ENCODE results near the gene RGS9BP. TPM values are rescaled to one million over a fixed set of nuclear protein-coding genes. Genes with fewer than 3 reads are reported as not detected.
"Not testable (repeated sequence)": the region's sequence is repeated elsewhere in the genome, so short reads cannot be mapped to it uniquely, and the experiment has no call there.

Gene RGS9BP, protein sequence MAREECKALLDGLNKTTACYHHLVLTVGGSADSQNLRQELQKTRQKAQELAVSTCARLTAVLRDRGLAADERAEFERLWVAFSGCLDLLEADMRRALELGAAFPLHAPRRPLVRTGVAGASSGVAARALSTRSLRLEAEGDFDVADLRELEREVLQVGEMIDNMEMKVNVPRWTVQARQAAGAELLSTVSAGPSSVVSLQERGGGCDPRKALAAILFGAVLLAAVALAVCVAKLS
- 0.54 TPM for total RNA-seq

DNA sequence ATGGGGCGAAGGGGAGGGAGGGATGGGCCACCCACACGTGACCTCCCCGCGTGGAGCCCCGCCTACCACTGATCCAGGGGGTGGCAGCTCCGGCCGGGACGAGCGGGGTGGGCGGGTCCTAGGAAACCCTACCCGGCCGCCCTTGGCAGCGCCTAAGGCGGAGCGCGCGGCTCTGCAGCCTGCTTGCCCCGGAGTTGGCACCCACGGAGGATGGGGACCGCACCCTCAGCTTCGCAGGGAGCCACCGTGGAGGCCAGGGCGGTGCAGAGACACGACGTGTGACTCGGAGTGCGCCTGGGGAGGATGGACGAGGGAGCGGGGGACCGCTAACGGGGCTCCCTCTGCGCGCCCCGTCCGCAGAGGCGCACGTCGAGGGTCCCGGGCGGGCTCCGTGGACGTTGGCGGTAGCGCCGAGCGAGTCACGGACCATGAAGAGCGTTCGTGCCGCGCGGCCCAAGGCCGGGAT lies at the start of gene RGS9BP:
TSS of gene RGS9BP (plus strand) at position 129 of the 466 bp plus-strand sequence. CDS start 416 bp downstream, outside the sequence.
- peak; percentile 25 to 47 (median 46) for DNase-seq (ENCODE audit: low read depth in 2 of 3, low spot score in 2 of 3)

DNA sequence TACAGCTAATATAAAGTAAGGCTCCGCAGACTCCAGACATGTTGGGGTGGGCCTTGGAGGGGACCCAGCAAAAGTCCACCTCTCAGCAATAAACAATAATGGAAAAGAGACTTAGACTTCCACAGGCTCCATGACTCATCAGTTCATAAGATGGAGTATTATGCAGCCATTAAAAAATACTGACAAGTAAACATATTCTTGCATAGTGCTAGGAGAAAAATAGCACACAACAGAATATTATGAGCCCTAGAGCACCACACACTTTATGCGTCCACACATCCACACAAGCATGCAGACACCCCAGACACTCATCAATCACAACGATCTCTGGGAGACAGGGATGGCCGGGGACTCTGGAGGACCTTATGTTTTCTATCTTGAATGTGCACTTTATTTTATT lies 48.7 kb upstream of the RGS9BP start:
- no peak for DNase-seq (ENCODE audit: low read depth in 2 of 3, low spot score in 2 of 3)

DNA sequence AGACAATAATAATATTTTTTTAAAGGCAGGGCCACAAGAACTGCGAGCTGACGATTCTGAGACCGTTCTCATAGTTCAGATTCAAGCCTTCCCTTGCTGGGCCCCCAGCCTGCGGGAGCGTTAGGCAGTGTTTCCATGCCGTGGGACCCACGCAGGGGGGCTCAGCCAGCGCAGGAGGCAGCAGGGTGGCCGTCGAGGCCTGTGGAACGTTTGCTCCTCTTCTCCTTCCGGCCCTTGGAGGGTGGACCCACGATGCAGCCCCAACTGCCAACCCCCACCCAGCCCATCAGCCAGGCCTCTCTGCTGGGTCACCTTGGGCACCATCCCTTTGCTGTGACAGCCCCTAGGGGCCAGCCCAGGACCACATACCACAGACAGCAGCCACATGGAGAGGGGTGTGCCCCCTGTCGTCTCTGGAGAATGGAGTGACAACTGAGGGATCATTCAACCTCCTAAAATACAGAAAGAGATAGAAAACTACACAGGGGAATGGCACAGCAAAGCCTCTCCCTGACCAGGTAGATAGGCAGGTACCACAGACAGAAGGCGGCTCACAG lies 47.9 kb upstream of the RGS9BP start:
- no peak for DNase-seq (ENCODE audit: low read depth in 2 of 3, low spot score in 2 of 3)

DNA sequence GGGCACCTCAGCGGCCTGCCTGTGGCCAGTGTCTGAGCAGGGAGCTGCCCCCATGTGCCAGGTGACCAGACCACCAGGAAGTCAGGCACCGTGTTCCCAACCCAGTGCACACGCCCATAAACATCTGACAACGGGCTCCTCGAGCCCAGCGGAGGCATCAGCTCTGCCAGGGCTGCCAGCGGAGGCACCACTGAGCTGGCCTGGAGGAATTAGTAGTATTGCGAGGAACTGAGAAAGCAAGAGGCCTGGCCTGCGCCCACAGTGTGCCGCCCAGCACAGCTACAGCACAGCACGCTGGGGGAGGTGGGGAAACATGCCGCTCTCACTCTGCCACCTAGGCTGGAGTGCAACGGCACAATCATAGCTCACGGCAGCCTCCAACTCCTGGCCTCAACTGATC lies 45.3 kb upstream of the RGS9BP start:
- DNase-seq (ENCODE audit: low read depth in 2 of 3, low spot score in 2 of 3): no peak

DNA sequence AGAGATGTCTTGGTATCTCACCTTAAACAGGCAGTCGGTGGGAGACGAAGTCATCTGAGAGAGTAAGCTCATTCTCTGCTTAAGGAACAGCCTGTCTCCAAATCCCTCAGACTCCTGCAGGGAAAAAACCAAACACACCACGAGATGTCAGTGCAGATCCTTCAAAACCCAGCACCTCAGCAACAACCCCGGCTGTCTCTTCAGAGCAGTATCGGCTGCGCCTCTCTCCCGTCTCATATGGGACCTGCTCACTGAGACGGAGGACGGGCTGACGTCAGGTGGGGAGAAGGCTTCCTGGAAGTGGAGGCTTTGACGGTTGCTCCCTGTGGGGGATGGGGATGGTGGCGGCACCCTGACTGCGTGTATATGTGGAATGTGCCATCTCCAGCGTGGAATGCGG lies 44.3 kb upstream of the RGS9BP start:
- DNase-seq (ENCODE audit: low read depth in 2 of 3, low spot score in 2 of 3): no peak

DNA sequence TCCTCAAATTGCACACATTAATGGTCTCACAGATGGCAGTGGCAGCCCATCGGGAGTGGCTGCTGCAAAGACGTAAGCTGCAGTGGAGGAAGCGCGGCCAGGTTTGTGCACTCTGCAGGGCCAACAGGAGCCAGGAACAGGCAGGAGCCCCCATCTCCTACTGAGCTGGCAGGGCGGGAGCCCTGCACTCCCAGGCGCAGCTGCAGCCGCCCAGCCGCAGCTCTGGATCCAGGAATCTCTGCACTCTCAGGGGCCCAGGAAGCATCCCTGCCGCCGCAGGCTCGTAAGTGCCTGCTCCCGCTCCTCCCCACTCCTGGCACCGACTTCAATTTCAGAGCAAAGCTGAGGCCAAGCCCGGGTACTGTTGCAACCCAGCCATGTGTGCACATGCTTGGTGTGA lies 38.2 kb upstream of the RGS9BP start:
- no peak for DNase-seq (ENCODE audit: low read depth in 2 of 3, low spot score in 2 of 3)

DNA sequence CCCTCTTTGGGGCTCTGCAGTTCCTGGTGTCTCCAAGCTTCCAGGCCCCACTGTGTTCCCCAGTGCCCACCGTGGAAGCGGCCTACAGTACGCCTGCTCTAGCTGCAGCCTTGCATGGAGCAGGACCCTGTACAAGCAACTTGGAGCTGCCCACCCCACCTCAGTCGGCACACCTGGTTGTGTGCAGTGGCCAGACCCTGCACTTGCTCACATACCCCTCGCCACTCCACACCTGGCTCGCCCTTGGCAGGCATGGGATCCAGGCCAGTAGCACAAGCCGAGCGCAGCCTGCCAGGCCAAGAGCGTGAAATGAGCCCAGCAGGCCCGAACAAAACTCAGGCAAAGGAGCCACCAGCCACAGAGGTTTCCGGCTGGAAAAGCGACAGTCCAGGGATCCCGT lies 37.0 kb upstream of the RGS9BP start:
- DNase-seq (ENCODE audit: low read depth in 2 of 3, low spot score in 2 of 3): no peak

DNA sequence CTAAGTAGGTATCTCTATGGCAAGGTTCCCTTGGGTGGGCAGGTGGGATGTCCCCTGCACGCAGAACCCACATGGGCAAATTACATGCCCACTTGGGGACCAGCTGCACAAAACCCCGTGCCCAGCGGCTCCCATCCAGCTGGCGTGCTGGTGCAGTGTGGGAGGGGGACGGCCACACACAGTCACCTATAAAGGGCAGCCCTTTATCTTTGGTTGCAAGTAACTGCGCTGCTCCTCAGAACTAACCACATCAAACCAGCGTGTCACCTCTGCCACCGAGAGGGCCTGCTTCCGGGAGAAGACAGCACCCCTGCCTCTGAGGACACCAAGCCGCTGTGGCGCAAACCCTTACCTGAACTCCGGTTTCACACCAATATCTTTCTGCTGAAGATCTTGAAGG lies 32.9 kb upstream of the RGS9BP start:
- peak in 1 of 3 donors; percentile 42 for DNase-seq (ENCODE audit: low read depth in 2 of 3, low spot score in 2 of 3)

DNA sequence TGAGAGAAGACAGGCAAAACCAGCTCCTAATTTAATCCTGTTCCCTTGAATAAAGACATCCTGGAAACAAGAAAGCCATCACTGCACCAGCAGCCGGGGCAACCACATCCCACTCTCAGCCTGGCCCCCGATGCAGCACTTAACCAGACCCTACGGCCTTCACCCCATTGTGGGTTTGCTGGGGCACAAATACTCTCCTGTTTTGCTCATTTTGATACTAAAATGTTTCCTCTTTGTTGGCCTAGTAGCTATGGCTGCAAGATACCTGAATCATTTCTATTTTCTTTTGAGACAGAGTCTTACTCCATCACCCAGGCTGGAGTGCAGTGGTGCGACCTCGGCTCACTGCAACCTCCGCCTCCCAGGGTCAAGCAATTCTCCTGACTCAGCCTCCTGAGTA lies 29.1 kb upstream of the RGS9BP start:
- DNase-seq (ENCODE audit: low read depth in 2 of 3, low spot score in 2 of 3): no peak

DNA sequence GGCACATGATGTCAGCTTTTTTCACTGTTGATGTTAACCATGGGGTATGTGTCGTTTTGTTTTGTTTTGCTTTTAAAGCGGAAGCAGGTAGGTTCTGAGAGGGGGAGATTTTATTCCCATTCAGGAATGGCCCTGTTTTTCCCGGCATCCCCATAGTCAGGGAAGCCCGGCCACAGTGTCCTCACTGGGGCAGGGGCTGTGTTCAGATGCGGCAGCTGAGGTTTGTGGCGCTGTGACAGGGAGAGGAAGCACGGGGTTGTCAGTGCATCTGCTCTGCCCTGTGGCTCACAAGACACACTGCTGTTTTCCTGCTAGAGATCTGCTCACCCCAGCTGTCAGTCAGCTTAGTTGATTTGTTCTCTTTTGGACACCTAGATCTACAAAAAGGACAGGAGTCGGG lies 28.3 kb upstream of the RGS9BP start:
- DNase-seq (ENCODE audit: low read depth in 2 of 3, low spot score in 2 of 3): no peak

DNA sequence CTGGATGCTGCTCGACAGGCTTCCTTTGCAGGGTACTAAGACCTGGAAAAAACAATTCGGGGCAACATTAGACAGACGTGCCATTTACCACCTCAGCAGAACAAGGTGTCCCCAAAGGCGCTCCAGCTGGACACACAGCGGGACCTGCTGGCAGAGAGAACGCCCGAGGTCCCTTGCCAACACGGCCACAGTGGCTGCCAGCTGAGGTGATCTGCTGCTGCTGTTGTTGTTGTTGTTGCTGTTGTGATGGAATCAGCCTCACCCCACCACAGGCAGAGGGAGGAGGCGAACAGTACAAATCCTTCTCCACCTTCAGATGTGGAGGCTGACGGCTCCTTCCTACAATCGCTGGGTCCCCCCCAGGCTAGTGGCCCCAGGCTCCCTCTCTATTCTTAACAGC lies 25.9 kb upstream of the RGS9BP start:
- no peak for DNase-seq (ENCODE audit: low read depth in 2 of 3, low spot score in 2 of 3)

DNA sequence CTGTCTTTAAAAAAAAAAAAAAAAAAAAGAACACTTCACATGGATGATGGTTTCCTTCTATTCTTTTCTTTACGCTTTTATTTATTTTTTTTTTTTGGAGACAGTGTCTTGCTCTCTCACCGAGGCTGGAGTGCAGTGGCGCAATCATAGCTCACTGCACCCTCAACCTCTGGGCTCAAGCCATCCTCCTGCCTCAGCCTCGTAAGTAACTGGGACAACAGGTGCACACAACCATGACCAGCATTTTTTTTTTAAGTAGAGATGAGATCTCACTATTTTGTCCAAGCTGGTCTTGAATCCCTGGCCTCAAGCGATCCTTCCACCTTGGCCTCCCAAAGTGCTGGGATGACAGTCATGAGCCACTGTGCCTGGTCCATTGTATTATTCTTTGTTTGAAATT lies 25.0 kb upstream of the RGS9BP start:
- DNase-seq (ENCODE audit: low read depth in 2 of 3, low spot score in 2 of 3): no peak

DNA sequence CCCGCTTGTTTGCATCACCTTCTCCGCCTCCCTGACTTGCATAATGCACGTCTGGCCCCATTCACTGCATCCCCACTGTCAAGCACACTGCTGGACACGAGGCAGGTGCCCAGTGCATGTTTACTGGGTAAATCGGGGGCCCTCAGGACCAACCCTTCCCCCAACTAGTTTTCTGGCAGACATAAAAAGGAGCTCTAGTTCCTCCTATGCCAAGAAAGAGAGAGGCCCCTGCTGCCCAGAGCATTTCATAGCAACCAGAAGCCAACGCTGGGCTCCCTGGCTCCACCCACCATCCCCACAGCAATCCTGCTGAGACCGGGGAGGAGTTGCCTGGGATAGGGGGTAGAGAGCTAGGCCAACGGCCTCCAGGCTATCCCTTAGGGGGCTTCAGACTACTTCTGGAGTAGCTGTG lies 23.9 kb upstream of the RGS9BP start:
- DNase-seq (ENCODE audit: low read depth in 2 of 3, low spot score in 2 of 3): no peak

DNA sequence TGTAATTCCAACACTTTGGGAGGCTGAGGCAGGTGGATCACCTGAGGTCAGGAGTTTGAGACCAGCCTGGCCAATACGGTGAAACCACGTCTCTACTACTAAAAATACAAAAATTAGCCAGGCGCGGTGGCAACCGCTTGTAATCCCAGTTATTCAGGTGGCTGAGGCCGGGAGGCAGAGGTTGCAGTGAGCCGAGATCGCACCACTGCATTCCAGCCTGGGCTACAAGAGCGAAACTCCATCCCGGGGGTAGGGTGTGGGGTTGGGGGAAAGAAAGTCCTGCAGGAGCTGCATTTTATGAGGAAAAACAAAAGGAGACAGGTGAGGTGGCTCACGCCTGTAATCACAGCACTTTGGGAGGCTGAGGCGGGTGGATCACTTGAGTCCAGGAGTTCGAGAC lies 23.3 kb upstream of the RGS9BP start:
- not testable (repeated sequence) for DNase-seq (ENCODE audit: low read depth in 2 of 3, low spot score in 2 of 3)

DNA sequence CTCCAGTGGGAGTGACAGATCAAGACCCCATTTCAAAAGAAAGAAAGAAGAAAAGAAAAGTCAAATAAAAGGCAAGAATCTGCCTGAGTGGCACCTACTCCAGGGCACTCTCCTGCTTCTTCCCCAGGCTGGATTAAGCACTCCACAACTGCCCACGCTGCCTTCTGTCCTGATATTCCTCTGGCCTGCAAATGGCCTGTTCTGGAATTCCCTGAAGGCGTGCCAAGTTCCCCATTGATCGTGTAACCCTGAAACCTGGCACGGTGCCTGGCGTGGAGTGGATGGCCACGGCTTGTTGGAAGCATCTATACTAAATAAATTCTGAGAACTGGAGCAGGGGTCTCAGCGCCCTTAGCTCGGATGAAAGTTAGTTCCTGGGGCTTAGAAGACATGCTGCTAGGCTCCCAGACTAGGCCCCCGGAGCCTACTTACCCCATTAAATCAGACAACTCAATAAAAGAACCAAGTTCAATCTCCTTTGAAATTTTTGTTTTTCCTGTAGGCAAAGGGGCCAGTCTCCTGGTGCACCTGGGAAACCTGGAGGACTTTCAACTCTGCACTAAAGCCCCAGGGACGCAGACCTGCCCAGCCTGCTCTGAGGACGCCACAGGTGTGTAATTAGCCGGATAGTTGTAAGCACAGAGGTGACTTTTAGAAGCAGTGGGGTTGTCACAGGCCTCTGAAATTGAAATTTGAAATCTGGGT lies 22.6 kb upstream of the RGS9BP start:
- no peak for DNase-seq (ENCODE audit: low read depth in 2 of 3, low spot score in 2 of 3)

DNA sequence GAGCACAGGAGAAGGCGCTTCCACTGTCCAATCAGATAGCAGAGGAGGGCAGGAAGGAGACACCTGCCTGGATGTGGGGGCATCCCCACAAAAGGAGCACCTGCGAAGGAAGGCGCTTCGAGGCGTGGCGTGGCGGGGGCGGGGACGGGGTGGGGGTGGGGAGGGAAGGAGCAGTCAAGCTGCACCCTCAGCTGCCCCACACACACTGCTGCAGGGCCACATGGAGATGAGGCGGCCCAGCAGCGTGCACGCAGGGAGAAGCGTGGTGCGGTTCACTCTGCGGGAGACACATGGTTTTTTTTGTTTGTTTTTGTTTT lies 22.1 kb upstream of the RGS9BP start:
- no peak for DNase-seq (ENCODE audit: low read depth in 2 of 3, low spot score in 2 of 3)

DNA sequence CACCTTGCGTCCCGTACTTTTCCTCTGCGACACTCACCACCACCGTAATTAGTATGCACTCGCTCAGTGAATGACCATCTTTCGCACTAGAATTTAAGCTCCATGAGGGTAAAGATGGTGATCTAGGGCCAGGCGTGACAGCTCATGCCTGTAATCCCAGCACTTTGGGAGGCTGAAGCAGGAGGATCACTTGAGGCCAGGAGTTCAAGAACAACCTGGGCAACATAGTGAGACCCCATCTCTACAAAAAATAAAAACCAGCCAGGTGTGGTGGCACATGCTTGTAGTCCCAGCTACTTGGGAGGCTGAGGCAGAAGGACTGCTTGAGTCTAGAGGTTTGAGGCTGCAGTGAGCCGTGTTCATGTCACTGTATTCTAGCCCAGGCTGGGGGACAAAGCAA lies 19.3 kb upstream of the RGS9BP start:
- not testable (repeated sequence) for DNase-seq (ENCODE audit: low read depth in 2 of 3, low spot score in 2 of 3)

DNA sequence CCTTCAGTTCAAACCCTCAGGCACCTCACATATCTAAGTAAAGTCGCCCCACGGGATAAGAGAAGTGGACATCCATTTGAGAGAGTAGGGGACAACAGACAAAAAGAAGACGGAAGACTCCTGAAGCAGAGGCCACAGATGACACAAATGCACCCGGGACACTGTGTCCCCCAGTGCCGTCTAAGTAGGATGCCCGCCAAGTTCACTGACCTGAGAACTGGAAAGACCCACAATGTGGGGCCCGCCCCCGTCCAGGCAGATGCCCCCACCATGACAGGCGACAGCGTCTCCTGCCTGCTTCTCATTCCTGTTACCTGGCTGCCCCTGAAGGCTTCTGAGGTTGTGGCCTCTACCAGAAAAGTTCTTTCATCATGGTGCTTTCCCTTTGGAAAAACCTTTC lies 17.6 kb upstream of the RGS9BP start:
- no peak for DNase-seq (ENCODE audit: low read depth in 2 of 3, low spot score in 2 of 3)

DNA sequence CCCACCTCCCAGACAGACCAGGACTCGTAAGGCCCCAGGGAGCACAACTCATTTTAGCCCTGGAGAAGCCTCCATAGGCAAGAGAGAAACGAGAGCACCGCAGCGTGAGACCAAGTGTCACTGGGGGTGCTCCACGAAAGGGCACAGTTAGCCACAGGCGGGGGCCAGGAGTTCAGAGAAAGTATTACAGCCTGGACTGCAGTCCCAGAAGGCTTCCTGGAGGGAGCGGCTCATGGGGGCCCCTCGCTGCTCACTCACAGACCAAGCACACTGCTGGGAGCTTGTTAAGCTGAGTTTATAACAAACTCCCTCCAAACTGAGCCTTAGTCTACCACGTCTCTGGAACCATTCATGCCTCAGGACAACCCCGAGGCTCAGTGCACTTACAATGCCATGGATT lies 17.1 kb upstream of the RGS9BP start:
- no peak for DNase-seq (ENCODE audit: low read depth in 2 of 3, low spot score in 2 of 3)

DNA sequence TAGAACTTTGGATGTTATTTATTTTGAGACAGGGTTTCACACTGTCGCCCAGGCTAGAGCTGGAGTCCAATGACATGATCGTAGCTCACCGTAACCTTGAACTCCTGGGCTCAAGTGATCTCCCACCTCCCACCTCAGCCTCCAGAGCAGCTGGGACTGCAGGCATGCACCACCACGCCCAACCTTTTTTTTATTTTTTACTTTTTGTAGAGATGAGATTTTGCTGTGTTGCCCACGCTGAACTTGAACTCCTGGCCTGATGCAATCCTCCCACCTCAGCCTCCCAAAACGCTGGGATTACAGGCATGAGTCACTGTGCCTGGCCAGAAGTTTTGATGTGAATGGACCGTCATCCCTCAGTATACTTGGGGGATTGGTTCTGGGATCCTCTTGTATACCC lies 14.3 kb upstream of the RGS9BP start:
- DNase-seq (ENCODE audit: low read depth in 2 of 3, low spot score in 2 of 3): no peak

DNA sequence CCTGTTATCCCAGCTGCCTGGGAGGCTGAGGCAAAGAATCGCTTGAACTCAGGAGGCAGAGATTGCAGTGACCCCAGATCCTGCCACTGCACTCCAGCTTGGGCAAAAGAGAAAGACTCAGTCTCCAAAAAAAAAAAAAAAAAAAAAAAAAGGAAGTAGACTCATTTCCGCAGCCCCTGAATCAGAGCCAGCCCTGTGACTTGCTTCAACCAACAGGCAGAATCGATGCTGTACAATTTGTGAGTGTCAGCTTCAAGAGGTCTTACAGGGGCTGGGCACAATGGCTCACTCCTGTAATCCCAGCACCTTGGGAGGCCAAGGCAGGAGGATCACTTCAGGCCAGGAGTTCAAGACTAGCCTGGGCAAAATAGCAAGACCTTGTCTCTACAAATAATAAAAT lies 13.5 kb upstream of the RGS9BP start:
- peak in 2 of 3 donors; percentile 60 to 78 for DNase-seq (ENCODE audit: low read depth in 2 of 3, low spot score in 2 of 3)

DNA sequence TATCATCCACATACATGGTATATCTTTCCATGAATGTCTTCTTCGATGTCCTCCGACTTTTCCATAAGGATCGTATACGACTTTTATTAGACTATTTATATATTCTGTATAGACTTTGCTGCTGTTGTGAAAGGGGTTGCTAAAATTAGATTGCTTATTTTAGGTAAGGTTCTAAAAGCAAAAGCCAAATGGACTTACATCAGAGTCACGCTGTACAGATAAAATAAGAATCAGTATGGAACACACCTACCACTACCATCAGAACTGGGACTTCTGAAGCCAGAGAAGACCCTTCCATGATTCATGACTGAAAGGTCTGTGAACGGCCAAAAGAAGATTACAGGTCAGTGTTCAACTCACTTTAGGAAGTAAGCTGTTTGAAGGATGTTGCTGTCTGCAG lies 9.6 kb upstream of the RGS9BP start:
- DNase-seq (ENCODE audit: low read depth in 2 of 3, low spot score in 2 of 3): no peak

Measured in hematopoietic multipotent progenitor cell (in vitro differentiated cells).